Effector memory CD4-positive, alpha-beta T cell (primary cell): Measurements from ENCODE around the gene BLCAP.

ENCODE experiments used
- DNase-seq, 3 donors: peaks; one replicate each; pipeline ENCODE4 v3.0.0-alpha.2; 2020
- H3K27ac ChIP-seq: 2 replicates; pipeline ENCODE4 v1.7.0; 2013; ENCODE audit warnings: mild to moderate bottlenecking, low read length, moderate library complexity; ENCODE audit not compliant: insufficient read depth, poor library complexity, severe bottlenecking
- H3K27me3 ChIP-seq: replicated peaks from 2 replicates; pipeline ENCODE4 v1.7.0; 2013; ENCODE audit warnings: mild to moderate bottlenecking, low read length; ENCODE audit not compliant: insufficient read depth, control insufficient read depth, poor library complexity, severe bottlenecking
- H3K36me3 ChIP-seq: 2 replicates; pipeline ENCODE4 v1.7.0; 2013; ENCODE audit warnings: mild to moderate bottlenecking, low read length, moderate library complexity; ENCODE audit not compliant: control insufficient read depth, insufficient read depth
- H3K4me1 ChIP-seq: 2 replicates; pipeline ENCODE4 v1.7.0; 2013; ENCODE audit warnings: low read length, mild to moderate bottlenecking; ENCODE audit not compliant: control insufficient read depth, insufficient read depth, poor library complexity, severe bottlenecking
- H3K4me3 ChIP-seq: 2 replicates; pipeline ENCODE4 v1.7.0; 2013; ENCODE audit warnings: low read length, low read depth, mild to moderate bottlenecking; ENCODE audit not compliant: insufficient read depth, poor library complexity, severe bottlenecking
- H3K9me3 ChIP-seq: 2 replicates; pipeline ENCODE4 v1.7.0; 2013; ENCODE audit warnings: mild to moderate bottlenecking, low read length, moderate library complexity; ENCODE audit not compliant: control insufficient read depth

Gene BLCAP

DNA sequence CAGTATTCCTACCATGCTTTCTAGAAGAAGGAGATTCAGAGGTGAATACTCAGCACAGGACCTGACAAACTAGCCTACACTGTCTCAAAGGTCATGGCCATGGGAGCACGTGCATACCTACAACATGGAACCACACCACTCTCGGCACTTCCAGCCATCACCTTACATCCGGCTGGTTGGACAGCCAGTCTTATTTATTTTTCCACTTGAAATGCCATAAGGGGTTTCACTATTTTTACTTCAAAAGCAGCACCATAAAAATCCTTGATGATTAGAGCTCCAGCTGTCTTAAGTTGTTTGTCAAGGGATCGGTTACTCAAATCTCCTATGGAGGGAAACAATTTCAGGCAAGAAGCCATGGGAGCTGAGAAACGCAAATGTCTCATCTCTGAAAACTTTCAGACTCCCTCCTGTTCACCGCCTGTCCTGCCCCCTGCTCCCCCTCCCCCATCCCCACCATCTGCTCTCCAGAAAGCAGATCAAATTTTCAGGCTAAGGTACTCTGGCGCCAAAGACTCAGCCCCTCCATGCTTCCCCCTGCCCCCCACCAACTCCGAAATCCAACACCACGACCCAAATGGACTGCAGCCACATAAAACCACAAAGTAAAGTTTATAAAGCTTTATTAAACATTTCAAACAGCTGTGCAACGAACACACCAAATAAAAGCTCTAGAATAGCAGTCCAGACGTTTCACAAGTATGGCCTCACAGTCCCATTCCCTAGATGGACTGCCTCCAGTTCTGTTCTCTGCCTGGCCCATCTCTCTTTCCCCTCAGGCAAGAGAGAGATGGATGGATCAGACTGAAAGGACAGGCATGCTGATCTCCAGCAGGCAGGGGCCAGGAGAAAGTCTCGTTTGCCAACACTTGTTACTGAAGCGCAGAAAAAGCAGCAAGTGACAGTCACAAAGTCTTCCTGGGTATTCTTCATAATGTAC lies 10.6 kb downstream of the BLCAP start:
- Histone ChIP-seq H3K36me3 (peaks cover 19% of the 10 kb centered on the region), H3K4me1 (peaks cover 7% of the 10 kb centered on the region), H3K9me3 (no peaks in the 10 kb centered on the region), H3K4me3 (no peak overlapping the region), H3K27me3 (no peaks in the 10 kb centered on the region), H3K27ac (no peak overlapping the region)
- DNase-seq: no peak

DNA sequence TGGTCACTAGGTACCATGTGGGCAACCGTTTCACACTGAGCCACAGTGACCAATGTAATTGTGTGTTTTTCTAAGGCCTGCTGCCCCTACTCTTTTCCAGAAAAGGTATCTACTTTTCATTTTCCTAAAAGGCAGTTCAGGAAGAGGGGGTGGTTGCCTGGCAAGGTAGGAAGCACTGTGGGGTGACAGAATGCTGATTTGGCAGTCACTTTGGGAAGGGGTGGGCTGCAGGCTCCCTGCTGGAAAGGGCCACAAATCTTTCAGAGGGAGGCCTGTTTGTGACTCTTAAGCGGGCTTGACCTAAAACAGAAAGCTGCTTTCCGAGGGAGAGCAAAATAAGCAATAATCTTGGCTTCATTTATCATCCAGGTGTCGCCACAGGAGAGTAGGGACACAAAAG lies 11.8 kb downstream of the BLCAP start:
- Histone ChIP-seq H3K4me1 (no peaks in the 10 kb centered on the region), H3K4me3 (no peak overlapping the region), H3K27me3 (no peaks in the 10 kb centered on the region), H3K36me3 (peaks cover 19% of the 10 kb centered on the region), H3K27ac (no peak overlapping the region), H3K9me3 (no peaks in the 10 kb centered on the region)
- no peak for DNase-seq

DNA sequence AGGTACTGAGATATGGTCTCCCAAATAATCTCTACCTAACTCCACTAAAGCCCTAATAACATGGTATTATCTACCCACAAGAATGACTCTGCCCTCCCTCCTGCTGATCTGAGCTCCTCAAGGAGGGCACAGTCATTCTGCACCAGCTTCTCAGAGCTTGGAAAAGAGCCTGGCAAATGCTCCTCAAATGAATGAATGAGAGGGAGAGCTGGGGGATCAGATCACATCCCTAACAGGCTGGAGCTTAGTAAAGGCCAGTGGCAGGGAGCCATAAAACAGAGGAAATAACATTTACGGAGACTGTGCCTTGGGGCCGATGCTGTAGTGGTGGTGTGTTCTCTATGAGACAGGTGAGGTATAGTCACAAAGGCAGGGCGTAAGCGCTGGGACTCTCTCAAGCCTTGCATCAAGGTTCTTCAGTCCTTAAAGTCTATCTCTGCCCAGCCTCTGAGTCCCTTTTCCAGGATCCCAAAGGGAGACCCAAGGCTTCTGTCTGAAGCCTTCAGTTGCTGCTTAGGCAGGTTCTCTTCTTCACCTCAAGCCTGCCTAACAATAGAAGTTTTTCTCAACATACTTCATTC lies 13.8 kb downstream of the BLCAP start:
- no peak overlapping the region for H3K27ac ChIP-seq
- no peaks in the 10 kb centered on the region for H3K4me1 ChIP-seq
- no peaks in the 10 kb centered on the region for H3K27me3 ChIP-seq
- no peaks in the 10 kb centered on the region for H3K9me3 ChIP-seq
- no peak for DNase-seq
- no peak overlapping the region for H3K4me3 ChIP-seq
- H3K36me3 ChIP-seq: peaks cover 17% of the 10 kb centered on the region

DNA sequence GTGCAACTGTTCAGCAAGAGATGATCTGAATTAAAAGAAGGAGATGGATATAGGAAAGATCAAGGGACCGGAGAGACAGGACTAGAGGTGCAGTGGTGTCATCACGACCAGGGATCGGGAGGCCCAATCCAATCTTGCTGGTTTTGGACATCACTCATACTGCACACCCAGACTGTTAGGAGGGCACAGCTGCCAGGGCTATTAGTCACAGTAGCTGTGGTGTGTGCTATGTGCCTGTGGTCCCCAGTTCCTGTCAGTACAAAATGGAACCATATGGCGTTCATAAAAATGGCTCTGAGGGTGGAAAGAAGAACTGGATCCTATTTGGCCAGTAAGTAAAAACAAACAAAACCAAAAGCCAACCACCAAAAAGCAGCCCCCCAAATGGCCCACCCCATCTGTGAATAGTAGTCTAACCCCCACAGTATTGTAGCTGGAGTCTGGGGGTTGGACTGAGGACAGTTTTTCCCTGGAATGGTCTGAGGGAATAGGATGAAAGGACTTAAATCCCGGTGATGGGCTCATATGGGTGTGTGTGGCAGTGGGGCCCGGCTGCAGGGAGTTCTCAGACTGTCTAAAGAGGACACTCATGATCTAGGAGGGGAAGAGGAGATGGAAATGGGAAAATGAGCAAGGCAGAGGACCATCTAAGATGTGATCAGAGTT lies 15.9 kb downstream of the BLCAP start:
- H3K36me3 ChIP-seq: peaks cover 9% of the 10 kb centered on the region
- H3K9me3 ChIP-seq: no peaks in the 10 kb centered on the region
- no peaks in the 10 kb centered on the region for H3K4me1 ChIP-seq
- H3K4me3 ChIP-seq: no peak overlapping the region
- H3K27me3 ChIP-seq: no peaks in the 10 kb centered on the region
- H3K27ac ChIP-seq: no peak overlapping the region
- DNase-seq: no peak

DNA sequence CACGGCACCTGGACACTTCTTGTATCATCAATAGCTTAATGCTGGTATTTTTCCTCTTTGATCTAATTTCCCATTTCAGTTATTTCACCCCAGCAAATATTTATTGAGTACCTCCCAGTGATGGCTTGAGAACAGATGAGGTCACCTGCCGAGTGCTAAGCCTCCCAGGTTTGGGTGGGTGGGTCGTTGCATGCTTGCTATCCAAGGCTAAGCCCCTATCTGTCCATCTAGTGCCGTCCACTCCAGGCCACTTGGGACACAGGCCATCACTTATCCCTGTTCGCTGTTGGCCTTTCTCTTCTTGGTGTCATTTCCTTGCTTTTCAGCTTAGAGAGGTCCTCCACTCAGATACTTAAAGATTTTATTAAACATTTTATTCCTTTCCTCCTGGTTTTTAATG lies 17.4 kb downstream of the BLCAP start:
- Histone ChIP-seq H3K27ac (no peak overlapping the region), H3K36me3 (peaks cover 9% of the 10 kb centered on the region), H3K4me3 (no peak overlapping the region)

DNA sequence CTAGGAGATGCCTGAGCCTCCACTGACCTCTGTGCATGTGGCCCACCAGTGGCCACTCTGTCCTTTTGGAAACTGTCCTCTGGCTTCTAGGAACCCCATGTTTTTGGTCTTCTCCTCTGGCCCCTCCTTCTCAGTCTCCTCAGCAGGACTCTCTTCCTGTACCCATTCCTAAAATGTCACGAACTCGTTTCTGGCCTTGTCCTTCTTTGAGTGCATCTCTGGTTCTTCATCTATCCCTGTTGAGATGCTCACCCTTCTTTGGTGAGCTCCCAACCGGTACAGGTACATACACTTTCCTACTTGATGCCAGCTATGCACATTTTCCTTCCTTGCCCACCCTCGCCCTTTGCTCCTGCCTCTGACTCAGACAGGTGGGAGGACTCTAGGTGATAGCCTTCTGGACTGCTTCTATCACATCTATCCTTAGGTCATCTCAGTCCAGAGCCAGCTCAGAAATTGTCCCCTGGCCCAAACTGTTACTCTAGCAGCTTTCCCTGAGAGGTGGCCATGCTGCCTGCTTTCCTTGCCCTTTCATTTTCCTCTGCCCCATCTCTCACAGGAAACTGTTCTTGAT lies 21.4 kb downstream of the BLCAP start:
- Histone ChIP-seq H3K4me1 (no peaks in the 10 kb centered on the region), H3K9me3 (no peaks in the 10 kb centered on the region), H3K27me3 (no peaks in the 10 kb centered on the region), H3K4me3 (no peak overlapping the region), H3K27ac (no peak overlapping the region), H3K36me3 (peaks cover 3% of the 10 kb centered on the region)
- no peak for DNase-seq

More for the DNA sequence above, 17.4 kb downstream of the BLCAP start:
- no peak for DNase-seq
- H3K27me3 ChIP-seq: no peaks in the 10 kb centered on the region
- no peaks in the 10 kb centered on the region for H3K9me3 ChIP-seq
- H3K4me1 ChIP-seq: no peaks in the 10 kb centered on the region

DNA sequence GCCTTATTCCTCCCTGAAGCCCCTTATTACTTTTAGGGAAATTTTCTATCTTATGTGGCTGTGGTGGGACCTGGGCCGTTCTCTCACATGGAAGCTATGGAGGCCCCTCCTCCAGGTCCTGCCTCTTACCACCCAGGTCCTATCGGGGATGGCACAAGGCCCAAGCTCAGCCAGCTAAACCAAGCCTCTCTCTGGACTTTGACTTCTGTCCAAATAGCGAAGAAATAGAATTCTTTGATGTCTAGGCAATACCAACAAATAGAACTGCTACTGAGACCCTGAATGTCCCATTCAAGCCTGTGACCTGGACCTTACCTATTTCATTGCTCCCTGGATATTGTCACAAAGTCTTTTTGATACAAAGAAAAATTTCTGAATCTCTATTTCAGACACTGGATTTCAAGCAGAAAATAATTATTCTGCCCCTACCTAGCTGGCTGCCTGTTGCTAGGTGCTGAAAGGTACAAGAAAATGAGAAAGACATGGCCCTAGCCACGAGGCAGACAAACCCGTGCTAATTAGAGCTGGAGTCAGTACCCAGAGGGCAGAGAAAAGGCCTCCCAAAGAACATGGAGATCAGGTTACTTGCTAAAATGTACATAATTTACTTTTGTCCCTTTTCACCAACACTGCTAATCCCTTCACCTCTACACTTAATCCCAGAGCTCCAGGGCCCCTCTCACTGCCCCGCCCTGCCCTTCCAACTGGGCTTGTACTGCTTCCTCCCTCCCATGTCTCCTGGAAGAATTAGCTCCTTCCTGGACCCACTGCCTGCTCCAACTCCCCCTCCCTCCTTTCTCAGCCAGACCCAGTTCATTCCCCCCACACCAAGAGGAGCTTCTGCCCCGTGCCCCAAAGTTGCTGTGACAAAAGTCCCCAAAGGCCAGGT lies 22.2 kb downstream of the BLCAP start:
- no peak for DNase-seq
- H3K36me3 ChIP-seq: peaks cover 3% of the 10 kb centered on the region
- no peak overlapping the region for H3K4me3 ChIP-seq
- H3K9me3 ChIP-seq: no peaks in the 10 kb centered on the region
- no peaks in the 10 kb centered on the region for H3K27me3 ChIP-seq
- H3K27ac ChIP-seq: no peak overlapping the region
- no peaks in the 10 kb centered on the region for H3K4me1 ChIP-seq

DNA sequence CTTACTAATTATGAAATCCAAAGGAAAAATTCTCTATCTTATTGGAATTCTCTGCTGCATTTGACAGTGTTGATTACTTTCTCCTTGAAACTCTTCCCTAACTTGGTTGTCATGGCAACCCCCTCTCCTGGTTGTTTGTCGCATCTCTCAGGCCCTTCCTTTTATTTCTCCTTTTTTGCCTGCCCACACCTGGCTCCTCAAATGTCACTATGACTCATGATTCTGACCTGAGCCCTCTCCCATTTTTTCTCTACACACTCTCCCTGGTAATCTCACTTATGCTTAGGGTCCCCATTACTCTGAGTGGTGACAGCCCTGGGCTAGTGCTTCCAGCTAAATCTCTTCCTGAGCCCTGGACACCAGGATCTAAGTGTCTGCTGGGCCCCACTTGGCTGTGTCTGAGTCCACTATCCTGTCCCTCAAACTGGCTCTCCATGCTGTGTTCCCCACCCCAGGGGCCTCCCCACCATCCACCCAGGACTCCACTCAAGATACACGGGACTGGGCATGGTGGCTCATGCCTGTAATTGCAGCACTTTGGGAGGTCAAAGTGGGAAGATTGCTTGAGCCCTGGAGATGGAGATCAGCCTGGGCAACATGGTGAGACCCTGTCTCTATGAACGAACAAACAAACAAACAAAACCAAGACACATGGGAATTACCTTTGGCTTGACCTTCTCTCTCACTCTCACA lies 23.1 kb downstream of the BLCAP start:
- Histone ChIP-seq H3K36me3 (peaks cover 3% of the 10 kb centered on the region), H3K4me3 (no peak overlapping the region), H3K4me1 (no peaks in the 10 kb centered on the region), H3K27me3 (no peaks in the 10 kb centered on the region), H3K9me3 (no peaks in the 10 kb centered on the region), H3K27ac (no peak overlapping the region)
- DNase-seq: no peak
